Stomach (tissue), 4 donors: ENCODE results near the gene DNAH1.

Experiments
- CTCF ChIP-seq, 7 experiments: fragments of 450-650 bp in 4 of 7; fragments of 200-600 bp in 3 of 7; sonication (generic) in 3 of 7; IDR thresholded peaks; one replicate each; pipeline ENCODE4 v1.5.1; 2016 to 2019; ENCODE audit warnings: antibody characterized with exemption in 7 of 7, control low read depth in 2 of 7, mild to moderate bottlenecking in 1 of 7
- POLR2A ChIP-seq, 4 donors: fragments of 450-650 bp; IDR thresholded peaks; one replicate each; pipeline ENCODE4 v1.6.1; 2016; ENCODE audit warnings: antibody characterized with exemption in 4 of 4, control low read depth in 2 of 4, mild to moderate bottlenecking in 1 of 4, moderate library complexity in 1 of 4

GRCh38 chr3:52298149-52299098 lies 17.7 kb upstream of the DNAH1 start:
- TF ChIP-seq CTCF (IDR thresholded peaks at IDR 0.05) (no peak), POLR2A (IDR thresholded peaks at IDR 0.05) (no peak)
